Esophagus muscularis mucosa (tissue), 3 donors: ENCODE measurements around the gene PTRH1.

ENCODE experiments used
- POLR2AphosphoS5 ChIP-seq, 2 donors: sonication (generic); formaldehyde crosslinking; IDR thresholded peaks; one replicate each; pipeline ENCODE4 v1.6.1; 2017; ENCODE audit warnings: antibody characterized with exemption in 2 of 2
- TF ChIP-seq, protein P1 (sequence below), 3 experiments: fragments of 200-600 bp in 2 of 3; fragments of 450-650 bp in 1 of 3; sonication (generic) in 2 of 3; IDR thresholded peaks; one replicate each; pipeline ENCODE4 v1.5.1; 2017 to 2019; ENCODE audit warnings: antibody characterized with exemption in 3 of 3, mild to moderate bottlenecking in 2 of 3, moderate library complexity in 1 of 3

DNA sequence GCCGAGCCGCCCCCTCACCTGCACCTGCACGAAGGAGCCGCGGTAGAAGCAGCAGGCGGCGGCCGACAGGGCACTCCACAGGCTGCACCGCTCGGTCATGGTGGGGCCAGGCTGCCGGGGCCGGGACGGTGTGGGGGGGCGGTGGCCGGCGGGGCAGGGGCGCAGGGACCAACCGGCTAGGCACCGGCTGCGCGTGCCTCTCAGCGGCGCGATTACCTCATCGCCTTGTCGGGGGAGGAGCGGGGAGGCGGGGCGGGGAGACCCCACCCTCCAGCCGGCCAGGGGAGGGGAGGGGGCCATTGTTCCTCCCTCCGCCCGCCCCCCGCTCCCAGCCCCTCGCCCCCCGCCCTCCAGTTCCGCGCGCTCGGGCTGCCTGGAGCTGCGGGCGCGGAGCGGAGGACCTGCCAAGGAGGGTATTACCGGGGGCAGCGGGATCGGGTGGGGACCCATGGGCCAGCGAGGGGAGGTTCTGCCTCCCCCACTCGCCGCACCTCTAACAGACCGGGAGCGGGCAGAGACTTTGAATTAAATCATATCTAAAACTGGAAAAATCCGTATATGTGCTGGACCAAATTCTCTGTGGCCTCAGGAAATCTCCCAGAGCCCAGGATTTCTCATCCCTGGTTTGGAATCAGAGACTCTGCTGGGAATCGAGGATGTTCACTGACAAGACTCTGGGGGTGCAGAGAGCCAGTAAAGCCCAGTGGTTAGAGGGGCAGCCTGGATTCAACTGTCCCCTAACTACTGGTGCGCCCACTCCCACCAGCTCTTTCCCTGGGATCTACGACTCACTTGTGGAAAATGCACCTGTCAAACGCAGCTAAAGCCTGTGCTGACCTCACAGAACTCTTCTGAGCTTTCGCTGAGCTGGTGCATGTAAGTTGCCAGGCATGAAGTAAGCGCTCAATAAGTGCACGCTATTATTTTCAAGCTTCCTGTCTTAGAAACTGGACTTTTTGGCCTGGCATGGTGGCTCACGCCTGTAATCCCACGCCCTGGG is 39.9 kb upstream of the PTRH1 start:
- no peak for TF ChIP-seq POLR2AphosphoS5 (IDR thresholded peaks at IDR 0.05)
- TF ChIP-seq, protein P1, sequence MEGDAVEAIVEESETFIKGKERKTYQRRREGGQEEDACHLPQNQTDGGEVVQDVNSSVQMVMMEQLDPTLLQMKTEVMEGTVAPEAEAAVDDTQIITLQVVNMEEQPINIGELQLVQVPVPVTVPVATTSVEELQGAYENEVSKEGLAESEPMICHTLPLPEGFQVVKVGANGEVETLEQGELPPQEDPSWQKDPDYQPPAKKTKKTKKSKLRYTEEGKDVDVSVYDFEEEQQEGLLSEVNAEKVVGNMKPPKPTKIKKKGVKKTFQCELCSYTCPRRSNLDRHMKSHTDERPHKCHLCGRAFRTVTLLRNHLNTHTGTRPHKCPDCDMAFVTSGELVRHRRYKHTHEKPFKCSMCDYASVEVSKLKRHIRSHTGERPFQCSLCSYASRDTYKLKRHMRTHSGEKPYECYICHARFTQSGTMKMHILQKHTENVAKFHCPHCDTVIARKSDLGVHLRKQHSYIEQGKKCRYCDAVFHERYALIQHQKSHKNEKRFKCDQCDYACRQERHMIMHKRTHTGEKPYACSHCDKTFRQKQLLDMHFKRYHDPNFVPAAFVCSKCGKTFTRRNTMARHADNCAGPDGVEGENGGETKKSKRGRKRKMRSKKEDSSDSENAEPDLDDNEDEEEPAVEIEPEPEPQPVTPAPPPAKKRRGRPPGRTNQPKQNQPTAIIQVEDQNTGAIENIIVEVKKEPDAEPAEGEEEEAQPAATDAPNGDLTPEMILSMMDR (IDR thresholded peaks at IDR 0.05) = no peak
